GM12874 (cell line): ENCODE results near the gene SIGLEC11.

Experiments
- CTCF ChIP-seq: IDR thresholded peaks from 2 replicates; pipeline ENCODE4 v1.5.1; 2011; ENCODE audit warnings: low read depth, mild to moderate bottlenecking, control low read depth, low read length, moderate library complexity; ENCODE audit not compliant: insufficient read depth

SIGLEC11 gene

GRCh38 chr19:49978324-49978723 is 17.4 kb upstream of the SIGLEC11 start:
- no peak for TF ChIP-seq CTCF

- no peak for TF ChIP-seq CTCF
These were observed 16.9 kb upstream of the SIGLEC11 start for GRCh38 chr19:49977881-49978280.

GRCh38 chr19:49977076-49977475 is 16.1 kb upstream of the SIGLEC11 start:
- no peak for TF ChIP-seq CTCF

- TF ChIP-seq CTCF: no peak
These were observed 15.5 kb upstream of the SIGLEC11 start for GRCh38 chr19:49976496-49976895.

GRCh38 chr19:49975051-49975450 is 14.1 kb upstream of the SIGLEC11 start:
- no peak for TF ChIP-seq CTCF

GRCh38 chr19:49973987-49974386 is 13.0 kb upstream of the SIGLEC11 start:
- no peak for TF ChIP-seq CTCF

GRCh38 chr19:49972841-49973240 is 11.9 kb upstream of the SIGLEC11 start:
- TF ChIP-seq CTCF: no peak

- no peak for TF ChIP-seq CTCF
These were observed 11.0 kb upstream of the SIGLEC11 start for GRCh38 chr19:49971991-49972411.
